Measurements from ENCODE around the gene CASP8. TPM values are rescaled to one million over a fixed set of nuclear protein-coding genes. Genes with fewer than 3 reads are reported as not detected.
A peak's percentile ranks its signal among the peaks of the same experiment; 100 is the strongest.

CASP8 gene
- total RNA-seq, 2 donors from 2014 or later, result 5.4 to 7.4 TPM

DNA sequence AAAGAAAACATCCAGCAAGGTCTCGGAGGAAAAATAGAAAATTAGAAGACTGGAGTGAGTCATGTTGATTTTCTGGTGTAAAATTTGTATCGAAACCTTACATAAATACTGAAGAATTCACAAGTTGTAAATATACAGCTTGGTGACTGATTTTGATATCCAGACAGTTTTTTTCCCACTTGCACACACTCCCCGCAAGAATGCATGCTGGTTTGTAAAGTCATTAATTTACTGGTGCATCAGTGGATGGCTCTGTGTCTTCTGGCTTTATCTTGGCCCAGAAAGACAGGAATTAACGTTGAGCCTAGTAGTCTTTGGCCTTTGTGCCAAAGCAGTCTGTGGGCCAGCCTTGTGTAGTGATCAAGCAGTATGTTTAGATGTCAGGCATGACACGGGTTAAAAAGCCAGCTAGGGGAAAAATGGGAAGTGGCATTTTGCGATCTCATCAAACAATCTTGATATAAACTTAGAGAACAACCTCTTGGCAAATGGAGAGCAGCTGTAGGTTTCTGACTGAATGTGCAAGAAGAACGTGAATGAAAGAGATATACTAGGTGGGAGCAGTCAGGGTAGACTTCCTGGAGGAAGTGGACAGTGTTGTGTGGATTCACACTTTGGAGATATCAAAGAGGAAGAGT, 22.7 kb upstream of the CASP8 start:
- intact Hi-C loops (cut with DNase I), result loop anchor here (5.0 to 10.0 kb wide), 2 partner anchors 117 to 125 kb away; partner anchors contain the start of gene FLACC1 (in 1 of the 2)
- no peak for DNase-seq
- ATAC-seq, result no peak

DNA sequence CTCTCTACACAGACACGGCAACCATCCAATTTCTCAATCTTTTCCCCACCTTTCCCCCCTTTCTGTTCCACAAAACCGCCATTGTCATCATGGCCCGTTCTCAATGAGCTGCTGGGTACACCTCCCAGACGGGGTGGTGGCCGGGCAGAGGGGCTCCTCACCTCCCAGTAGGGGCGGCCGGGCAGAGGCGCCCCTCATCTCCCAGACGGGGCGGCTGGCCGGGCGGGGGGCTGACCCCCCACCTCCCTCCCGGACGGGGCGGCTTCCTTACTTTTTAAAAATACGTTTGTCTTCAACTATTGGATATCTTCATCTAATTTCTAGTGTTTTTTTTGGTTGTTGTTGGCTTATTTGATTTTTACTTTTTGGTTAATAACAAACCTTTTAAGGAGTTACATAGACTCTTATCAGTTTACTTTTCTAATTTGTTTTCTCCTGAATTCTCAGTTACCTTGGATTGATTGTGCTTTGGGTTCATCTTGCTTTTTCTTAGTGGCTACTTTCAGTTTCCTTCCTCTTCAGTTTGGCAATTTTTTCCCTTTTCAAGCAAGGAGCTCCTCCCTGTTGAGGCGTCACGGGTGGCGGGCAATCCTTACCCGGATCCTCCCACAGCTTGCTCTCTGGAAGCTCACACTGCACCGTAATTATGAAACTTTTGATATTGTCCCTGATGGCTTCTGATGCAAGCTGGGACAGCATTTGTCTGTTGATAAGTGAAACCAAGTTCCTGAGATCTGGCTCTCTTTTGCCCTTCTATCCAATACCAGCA, 21.0 kb upstream of the CASP8 start:
- ATAC-seq, result peak; percentile 82 to 83

GRCh38 chr2:201242571-201243277, 17.6 kb upstream of the CASP8 start:
- DNase-seq, result no peak
- intact Hi-C loops (cut with DNase I), result no loop called here
- no peak for ATAC-seq

More for the DNA sequence above, 21.0 kb upstream of the CASP8 start:
- intact Hi-C loops (cut with DNase I), result loop anchor here (5.0 to 10.0 kb wide), 2 partner anchors 115 to 123 kb away; partner anchors contain the start of gene FLACC1 (in 1 of the 2)
- peak; percentile 81 for DNase-seq

GRCh38 chr2:201244829-201245228, 15.5 kb upstream of the CASP8 start:
- intact Hi-C loops (cut with DNase I), result no loop called here
- DNase-seq, result no peak
- ATAC-seq, result no peak

DNA sequence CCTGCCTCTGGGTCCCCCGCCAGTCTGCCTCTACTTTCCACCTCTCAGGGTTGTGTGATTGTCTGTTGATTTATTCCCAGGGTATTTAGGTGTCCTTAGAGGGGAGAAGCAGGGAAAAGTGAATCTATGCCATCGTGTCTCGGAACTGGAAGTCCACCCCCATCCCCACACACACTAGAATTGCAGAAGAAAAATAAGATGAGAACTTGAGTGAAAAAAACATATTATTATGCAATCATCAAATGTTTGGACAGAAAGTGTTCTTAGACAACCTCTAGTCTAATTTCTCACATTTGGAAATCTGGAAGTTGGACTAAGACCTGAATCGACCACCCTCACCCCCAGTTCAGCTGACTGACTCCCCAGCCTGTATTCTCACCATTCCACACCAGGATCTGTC, 14.1 kb upstream of the CASP8 start:
- intact Hi-C loops (cut with DNase I), result no loop called here
- peak in 1 of 2 donors; percentile 8 for ATAC-seq

GRCh38 chr2:201248288-201248844, 12.0 kb upstream of the CASP8 start:
- ATAC-seq (no peak), DNase-seq (no peak)
- intact Hi-C loops (cut with DNase I), result no loop called here

More for the DNA sequence above, 14.1 kb upstream of the CASP8 start:
- no peak for DNase-seq

GRCh38 chr2:201249889-201250288, 10.4 kb upstream of the CASP8 start:
- ATAC-seq (no peak), DNase-seq (no peak)
- intact Hi-C loops (cut with DNase I), result no loop called here

DNA sequence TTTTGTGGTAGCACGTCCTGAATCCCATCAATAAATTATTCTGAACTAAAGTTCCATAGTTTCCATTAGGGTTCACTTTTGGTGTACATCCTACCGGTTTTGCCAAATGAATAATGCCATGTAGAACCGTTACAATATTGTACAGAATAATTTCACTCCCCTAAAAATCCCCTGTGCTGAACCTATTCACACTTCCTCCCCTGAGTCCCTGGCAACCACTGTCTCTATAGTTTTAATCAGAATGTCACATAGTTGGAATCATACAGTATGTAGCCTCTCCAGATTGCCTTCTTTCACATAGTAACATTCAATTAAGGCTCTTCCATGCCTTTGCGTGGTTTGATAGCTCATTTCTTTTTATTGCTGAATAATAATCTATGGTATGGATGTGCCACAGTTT, 9.6 kb upstream of the CASP8 start:
- no peak for ATAC-seq
- intact Hi-C loops (cut with DNase I), result no loop called here

DNA sequence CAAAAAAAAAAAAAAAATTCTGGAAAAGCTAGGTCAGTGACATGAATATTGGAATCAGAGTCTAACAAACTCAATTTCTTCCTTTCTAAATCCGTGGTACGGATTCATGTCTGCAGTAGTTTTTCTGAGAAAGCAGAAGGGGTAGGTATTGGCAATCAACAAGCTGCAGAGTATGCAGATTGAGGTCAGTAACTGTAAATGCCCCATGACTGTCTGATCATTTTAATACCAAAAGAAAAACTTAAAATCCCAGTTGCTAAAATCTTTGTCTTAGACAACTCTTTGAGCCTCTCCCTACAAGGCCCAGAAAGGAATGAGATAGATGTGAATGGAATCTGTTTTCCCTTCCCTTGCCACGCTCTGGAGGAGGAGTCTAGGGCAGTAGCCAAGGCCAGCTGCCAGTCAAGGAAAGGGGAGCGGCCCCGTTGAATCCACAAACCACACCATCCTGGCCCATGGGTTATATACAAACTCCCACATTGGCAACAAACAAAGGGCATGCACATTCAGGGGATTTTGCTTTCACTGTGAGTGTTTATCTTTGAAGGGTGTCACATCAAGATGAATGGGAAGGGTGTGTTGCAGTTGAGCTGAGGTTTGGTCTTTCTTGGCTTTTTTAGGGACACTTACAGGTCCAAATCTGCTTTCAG, 6.1 kb upstream of the CASP8 start:
- intact Hi-C loops (cut with DNase I), result no loop called here
- ATAC-seq (peak in 1 of 2 donors; percentile 26), DNase-seq (no peak)

More for the DNA sequence above, 9.6 kb upstream of the CASP8 start:
- DNase-seq, result no peak

DNA sequence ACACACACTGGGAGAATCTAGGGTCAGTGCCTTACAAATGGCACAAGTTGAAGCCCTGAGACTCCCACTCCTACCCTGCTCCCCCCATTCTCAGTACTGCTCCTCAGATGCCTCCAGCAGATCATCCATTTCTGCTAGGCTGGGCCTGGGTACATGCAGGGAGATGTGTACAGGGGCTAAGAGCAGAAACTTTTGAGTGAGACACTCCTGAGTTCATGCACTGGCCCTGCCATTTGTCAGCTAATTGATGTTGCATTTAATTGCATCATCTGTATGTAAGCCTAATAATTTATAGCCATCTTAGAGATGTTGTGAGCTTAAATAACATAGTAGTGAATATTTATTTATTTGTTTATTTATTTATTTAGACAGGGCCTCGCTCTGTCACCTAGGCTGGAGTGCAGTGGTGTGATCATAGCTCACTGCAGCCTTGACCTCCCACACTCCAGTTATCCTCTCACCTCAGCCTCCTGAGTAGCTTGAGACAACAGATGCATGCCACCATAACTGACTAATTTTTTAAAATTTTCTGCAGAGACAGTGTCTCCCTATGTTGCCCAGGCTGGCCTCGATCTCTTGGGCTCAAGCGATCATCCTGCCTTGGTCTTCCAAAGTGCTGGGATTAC, 4.8 kb upstream of the CASP8 start:
- ATAC-seq, result no peak
- intact Hi-C loops (cut with DNase I), result no loop called here
- no peak for DNase-seq

DNA sequence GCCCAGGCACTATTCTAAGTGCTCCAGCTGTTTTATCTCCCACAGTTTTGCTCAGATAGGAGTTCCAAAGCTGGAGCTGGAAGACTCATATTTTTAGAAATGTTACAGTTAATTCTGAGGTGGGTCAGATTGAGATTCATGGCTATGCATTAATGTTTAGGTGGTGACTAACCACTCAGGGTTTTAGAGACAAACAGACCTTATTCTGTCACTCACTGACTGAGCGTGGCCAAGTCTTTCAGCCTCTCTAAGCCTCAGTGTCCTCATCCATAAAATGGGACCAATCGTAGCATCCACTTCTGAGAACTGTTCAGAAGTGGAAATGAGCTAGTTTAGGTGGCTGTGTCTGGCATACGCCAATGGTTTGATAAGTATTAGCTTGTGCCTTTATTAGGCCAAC, 4.3 kb upstream of the CASP8 start:
- intact Hi-C loops (cut with DNase I), result no loop called here
- ATAC-seq (no peak), DNase-seq (no peak)

DNA sequence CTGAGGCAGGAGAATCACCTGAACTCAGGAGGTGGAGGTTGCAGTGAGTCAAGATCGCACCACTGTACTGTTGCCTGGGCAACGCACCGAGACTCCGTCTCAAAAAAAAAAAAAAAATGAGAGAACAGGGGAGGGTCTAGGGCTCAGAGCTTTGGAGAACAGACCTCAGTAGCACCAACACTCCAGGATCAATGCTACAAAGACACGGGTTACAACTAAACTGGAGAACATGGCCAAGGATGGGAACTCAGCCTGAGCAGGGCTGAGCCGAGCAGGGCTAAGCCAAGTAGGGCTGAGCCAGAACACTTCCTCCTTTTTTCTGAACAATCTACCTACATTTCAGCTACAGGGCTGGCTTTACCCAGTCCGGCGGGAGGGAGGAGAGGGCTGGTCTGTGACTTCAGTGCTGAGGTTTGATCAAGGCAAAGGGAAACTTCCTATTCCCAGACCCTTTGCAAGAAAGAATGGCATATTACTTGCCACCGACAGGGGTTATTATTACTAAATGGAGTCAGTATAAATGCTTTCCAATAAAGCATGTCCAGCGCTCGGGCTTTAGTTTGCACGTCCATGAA, 2.9 kb upstream of the CASP8 start:
- peak; percentile 47 to 75 for ATAC-seq
- DNase-seq, result peak; percentile 40
- intact Hi-C loops (cut with DNase I), result no loop called here

DNA sequence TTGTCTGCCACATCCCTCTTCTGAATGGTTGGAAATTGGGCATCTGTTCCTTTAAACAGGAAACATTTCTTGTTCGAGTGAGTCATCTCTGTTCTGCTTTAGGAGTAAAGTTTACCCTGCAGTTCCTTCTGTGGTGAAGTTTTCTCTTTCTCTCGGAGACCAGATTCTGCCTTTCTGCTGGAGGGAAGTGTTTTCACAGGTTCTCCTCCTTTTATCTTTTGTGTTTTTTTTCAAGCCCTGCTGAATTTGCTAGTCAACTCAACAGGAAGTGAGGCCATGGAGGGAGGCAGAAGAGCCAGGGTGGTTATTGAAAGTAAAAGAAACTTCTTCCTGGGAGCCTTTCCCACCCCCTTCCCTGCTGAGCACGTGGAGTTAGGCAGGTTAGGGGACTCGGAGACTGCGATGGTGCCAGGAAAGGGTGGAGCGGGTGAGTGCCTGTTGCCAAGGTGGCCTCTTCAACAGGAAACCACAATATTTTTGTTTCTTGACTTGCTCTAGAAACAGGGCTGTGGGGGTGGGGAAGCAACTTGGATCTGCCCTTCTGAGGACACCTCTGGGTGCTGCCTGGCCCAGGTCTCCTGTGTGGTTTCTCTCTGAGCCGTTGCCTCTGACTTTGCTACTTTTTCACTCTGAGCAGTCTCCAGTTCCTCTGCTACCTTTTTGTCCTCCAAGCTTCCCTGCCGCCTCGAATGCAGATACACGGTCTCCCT, 2.2 kb upstream of the CASP8 start:
- ATAC-seq, result peak; percentile 76 to 84
- peak; percentile 83 for DNase-seq
- intact Hi-C loops (cut with DNase I), result no loop called here

DNA sequence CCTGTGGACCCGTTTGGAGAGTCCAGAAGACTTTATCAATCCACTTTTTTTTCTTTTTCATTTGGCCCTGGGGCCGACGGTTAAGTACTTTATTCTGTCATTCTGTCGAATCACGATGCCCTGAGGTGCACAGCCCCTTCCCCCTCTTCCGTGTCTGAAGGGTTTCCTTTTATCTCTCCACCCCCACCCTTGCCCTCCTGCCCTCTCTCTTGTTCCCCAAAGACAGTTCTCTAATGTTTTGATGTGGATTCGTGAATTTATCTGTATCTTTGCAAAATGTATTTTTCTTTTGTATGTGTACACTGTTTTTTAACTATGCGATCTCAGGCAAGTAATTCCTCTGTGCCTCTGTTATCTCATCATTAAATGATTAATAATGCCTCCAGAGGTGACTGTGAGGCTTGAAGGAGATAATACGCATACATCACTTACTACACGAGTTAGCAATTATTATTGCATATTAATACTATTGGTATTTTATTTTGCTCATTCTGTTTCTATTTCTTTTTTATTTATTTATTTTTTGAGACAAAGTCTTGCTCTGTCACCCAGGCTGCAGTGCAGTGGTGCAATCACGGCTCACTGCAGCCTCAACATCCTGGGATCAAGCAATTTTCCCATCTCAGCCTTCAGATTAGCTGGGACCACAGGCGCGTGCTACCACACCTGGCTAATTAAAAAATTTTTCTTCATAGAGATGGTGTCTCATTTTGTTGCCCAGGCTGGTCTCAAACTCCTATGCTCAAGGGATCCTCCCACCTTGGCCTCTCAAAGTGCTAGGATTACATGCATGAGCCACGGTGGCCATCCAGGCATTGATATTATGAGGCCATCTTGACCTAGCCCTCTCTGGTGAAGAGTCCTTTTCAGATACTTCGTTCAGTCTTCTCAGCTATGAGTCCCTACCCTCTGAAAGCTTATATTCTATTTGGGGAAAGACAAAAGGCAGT, 1.4 kb upstream of the CASP8 start:
- intact Hi-C loops (cut with DNase I), result no loop called here
- ATAC-seq (peak in 1 of 2 donors; percentile 10), DNase-seq (no peak)

- ATAC-seq (no peak), DNase-seq (no peak)
- intact Hi-C loops (cut with DNase I), result no loop called here
These were observed 1.1 kb downstream of the CASP8 start for GRCh38 chr2:201261471-201261870.

GRCh38 chr2:201261906-201262305, 1.6 kb downstream of the CASP8 start:
- intact Hi-C loops (cut with DNase I), result no loop called here
- ATAC-seq (no peak), DNase-seq (no peak)

DNA sequence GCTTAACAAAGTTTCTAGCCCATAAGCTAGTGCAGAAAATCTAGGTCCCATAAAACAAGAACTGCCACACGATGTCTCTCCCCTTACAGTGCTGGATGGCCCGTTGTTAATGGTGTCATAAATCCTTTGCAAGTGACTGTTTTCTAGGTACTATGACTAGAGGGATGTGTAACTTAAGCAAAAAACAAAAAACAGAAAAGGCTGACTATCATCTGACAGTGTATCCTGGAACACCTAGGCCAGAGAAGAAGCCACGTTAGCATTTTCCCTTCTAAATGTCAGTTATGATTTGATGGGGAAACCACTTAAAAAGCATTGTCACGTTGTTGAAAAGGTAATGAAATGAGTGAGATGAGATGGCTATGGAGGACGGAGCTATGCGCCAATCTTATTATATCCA, 2.4 kb downstream of the CASP8 start:
- intact Hi-C loops (cut with DNase I), result no loop called here
- DNase-seq, result no peak
- ATAC-seq, result no peak
